Thoracic aorta (tissue), 2 donors: ENCODE results near the gene DGUOK. TPM values are rescaled to one million over a fixed set of nuclear protein-coding genes. Genes with fewer than 3 reads are reported as not detected.
A peak's percentile ranks its signal among the peaks of the same experiment; 100 is the strongest.

Source experiments
- ATAC-seq: fragments of 150-250 bp; one replicate; pipeline ENCODE4 v1.8.0; 2017; ENCODE audit warnings: low read depth; ENCODE audit not compliant: insufficient number of reproducible peaks, low FRiP score
- DNase-seq: peaks from one replicate; pipeline ENCODE4 v3.0.0-alpha.2; 2020; ENCODE audit warnings: low spot score
- H3K27ac ChIP-seq, 2 donors: fragments of 200-600 bp; sonication (generic); 1 replicate in 1 of 2; 2 replicates in 1 of 2; pipeline ENCODE4 v1.5.1; 2016; ENCODE audit warnings: mild to moderate bottlenecking in 2 of 2, moderate library complexity in 2 of 2
- H3K27me3 ChIP-seq: fragments of 200-600 bp; sonication (generic); replicated peaks from 2 replicates; pipeline ENCODE4 v1.6.0; 2016; ENCODE audit warnings: mild to moderate bottlenecking; ENCODE audit not compliant: insufficient read depth
- H3K36me3 ChIP-seq: fragments of 200-600 bp; sonication (generic); one replicate; pipeline ENCODE4 v1.5.1; 2016
- H3K4me1 ChIP-seq, 2 donors: fragments of 200-600 bp; sonication (generic); 1 replicate in 1 of 2; 2 replicates in 1 of 2; pipeline versions ENCODE4 v1.5.1 to v1.6.0; 2016; ENCODE audit warnings: low read depth in 2 of 2, mild to moderate bottlenecking in 1 of 2; ENCODE audit not compliant: control insufficient read depth in 1 of 2
- H3K4me3 ChIP-seq: fragments of 200-600 bp; sonication (generic); 2 replicates; pipeline ENCODE4 v1.5.1; 2016; ENCODE audit warnings: mild to moderate bottlenecking
- H3K9me3 ChIP-seq: fragments of 200-600 bp; sonication (generic); 2 replicates; pipeline ENCODE4 v1.5.1; 2016
- total RNA-seq, 2 donors: library from RNA; depleted of rRNA; stranded (reverse); fragments of >200 nt; gene quantifications; one replicate each; pipeline versions ENCODE4 v1.1.0 to v1.2.3, GENCODE V29; 2016
- TF ChIP-seq, protein P1 (sequence below): fragments of 200-600 bp; sonication (generic); IDR thresholded peaks from one replicate; pipeline ENCODE4 v1.5.1; 2019; ENCODE audit warnings: antibody characterized with exemption

The DGUOK gene
- total RNA-seq, 2 donors from 2014 or later, result 20.8 to 36.2 TPM

DNA sequence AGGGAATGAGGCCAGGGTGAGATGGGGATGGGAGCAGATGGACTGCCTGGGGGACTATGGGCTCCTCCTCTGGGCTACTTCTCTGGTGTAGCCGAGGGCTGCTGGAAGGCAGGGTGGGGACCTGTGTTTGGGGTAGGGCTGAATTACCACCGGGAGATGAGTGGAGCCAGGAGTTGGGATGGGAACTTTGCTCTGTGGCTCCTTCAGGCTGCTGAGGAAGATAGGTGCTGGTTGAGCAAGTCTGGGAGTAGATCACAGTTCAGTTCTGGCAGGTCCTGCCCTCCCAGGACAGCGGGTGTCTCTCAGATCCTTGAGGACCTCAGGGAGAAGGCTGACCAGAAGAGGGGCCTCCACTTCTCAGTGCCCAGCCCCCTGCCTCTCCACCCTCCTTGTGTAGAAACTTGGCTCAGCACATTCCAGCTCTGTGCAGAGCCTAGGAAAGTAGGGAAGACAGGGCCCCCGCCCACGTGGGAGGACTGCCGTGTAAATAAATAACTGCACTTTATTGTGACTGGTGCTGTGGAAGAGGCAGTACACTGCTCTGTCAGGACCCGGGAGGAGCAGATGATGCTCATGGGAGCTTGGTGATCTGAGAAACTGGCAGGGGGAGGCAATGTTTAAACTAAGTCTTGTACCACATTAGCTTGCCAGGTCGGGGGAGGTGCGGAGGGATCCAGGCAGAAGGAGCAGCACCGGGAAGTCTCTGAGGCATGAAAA is 73.4 kb downstream of the DGUOK start:
- Histone ChIP-seq H3K9me3 (no peaks in the 10 kb centered on the region), H3K36me3 (no peaks in the 10 kb centered on the region), H3K4me3 (no peak overlapping the region), H3K27me3 (no peaks in the 10 kb centered on the region), H3K27ac (no peak overlapping the region), H3K4me1 (peaks cover 6 to 27% of the 10 kb centered on the region in 2 donors)
- ATAC-seq (no peak), DNase-seq (no peak)
- TF ChIP-seq, protein P1, sequence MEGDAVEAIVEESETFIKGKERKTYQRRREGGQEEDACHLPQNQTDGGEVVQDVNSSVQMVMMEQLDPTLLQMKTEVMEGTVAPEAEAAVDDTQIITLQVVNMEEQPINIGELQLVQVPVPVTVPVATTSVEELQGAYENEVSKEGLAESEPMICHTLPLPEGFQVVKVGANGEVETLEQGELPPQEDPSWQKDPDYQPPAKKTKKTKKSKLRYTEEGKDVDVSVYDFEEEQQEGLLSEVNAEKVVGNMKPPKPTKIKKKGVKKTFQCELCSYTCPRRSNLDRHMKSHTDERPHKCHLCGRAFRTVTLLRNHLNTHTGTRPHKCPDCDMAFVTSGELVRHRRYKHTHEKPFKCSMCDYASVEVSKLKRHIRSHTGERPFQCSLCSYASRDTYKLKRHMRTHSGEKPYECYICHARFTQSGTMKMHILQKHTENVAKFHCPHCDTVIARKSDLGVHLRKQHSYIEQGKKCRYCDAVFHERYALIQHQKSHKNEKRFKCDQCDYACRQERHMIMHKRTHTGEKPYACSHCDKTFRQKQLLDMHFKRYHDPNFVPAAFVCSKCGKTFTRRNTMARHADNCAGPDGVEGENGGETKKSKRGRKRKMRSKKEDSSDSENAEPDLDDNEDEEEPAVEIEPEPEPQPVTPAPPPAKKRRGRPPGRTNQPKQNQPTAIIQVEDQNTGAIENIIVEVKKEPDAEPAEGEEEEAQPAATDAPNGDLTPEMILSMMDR, result no peak

DNA sequence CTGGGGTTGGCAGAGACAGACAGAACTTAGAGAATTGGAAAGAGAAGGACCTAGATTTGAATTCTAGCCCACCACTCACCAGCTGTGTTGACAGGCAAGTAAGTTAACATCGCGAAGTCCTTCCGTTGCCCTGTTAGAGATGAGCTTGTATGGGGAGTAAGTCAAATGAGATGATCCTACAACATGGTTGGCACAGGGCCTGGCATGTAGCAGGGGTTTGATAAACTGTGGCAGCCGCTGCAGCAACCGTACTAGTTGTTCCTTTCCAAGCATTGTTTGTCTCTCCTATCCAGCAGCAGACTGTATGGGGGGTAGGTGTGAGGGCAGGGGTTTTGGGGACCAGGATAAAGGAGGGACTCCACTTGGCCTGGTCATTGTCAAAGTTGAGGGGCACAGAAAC is 74.0 kb downstream of the DGUOK start:
- Histone ChIP-seq H3K36me3 (no peaks in the 10 kb centered on the region), H3K4me1 (peaks cover 6 to 31% of the 10 kb centered on the region in 2 donors), H3K27ac (no peak overlapping the region), H3K4me3 (no peak overlapping the region), H3K27me3 (no peaks in the 10 kb centered on the region), H3K9me3 (no peaks in the 10 kb centered on the region)
- ATAC-seq (no peak), DNase-seq (no peak)
- TF ChIP-seq, protein P1, result no peak

DNA sequence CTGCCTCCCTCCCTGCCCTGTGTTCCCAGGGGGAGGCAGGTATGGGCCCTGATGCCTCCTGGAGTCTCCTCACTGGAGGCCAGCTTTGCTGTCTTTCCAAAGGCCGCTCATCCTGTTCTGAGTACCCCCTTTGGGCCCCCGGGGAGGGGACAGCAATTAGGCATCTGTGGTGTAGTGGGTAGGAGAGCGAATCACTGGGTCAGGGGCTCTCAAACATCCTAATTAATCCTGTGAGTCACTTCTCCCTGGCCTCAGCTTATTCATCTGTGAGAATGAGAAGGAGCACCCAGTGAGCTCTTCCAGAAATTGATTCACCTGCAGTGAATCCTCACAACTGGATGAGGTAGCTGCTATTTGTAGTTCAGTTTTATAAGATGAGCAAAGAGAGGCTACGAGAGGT is 74.4 kb downstream of the DGUOK start:
- no peak overlapping the region for H3K27ac ChIP-seq
- no peaks in the 10 kb centered on the region for H3K27me3 ChIP-seq
- peaks cover 6 to 36% of the 10 kb centered on the region in 2 donors for H3K4me1 ChIP-seq
- ATAC-seq, result no peak
- H3K4me3 ChIP-seq, result no peak overlapping the region
- DNase-seq, result no peak
- H3K9me3 ChIP-seq, result no peaks in the 10 kb centered on the region
- TF ChIP-seq, protein P1, result no peak
- H3K36me3 ChIP-seq, result no peaks in the 10 kb centered on the region

DNA sequence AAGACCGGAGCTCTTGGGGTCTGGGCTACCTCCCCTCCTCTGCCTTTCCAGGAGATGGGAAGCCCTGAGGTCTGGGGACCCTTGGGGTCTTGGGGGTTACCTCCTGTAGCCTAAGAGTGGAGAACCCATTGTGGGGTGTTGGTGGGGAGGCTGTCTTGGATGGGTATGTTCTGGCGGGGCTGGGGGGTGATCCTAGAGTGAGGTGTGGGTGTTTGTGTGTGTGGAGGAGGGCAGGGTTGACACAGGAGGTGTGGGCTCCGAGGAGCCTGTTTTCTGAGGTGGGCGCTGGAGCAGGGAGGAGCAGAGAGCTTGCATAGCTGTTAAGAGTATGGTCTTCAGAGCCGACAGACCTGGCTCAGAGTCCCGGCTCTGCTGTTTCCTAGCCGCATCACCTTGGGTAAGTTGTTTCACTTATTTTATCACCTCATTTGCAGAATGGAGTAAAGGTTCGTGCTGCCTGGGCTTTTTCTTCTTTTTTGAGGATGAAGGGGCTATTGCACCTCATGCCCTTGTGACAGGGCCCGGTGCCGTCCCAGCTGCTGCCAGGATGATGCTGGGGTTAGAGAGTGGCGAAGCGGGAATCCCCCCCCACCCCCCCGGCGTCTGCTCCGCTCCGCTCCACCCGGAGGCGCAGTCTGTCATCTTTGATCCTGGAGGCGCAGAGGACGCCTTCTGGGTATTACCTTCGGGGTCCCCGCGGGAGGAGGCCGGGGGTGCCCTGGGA is 75.3 kb downstream of the DGUOK start:
- Histone ChIP-seq H3K9me3 (no peaks in the 10 kb centered on the region), H3K4me3 (peak overlapping the region; percentile 87), H3K27ac (no peak overlapping the region), H3K4me1 (peaks cover 6 to 40% of the 10 kb centered on the region in 2 donors), H3K36me3 (no peaks in the 10 kb centered on the region), H3K27me3 (no peaks in the 10 kb centered on the region)
- DNase-seq (no peak), ATAC-seq (peak; percentile 16)
- TF ChIP-seq, protein P1, result no peak
